ENCODE results near the gene NTSR1.

- TF ChIP-seq CTCF (IDR thresholded peaks at IDR 0.05) (no peak), EP300 (IDR thresholded peaks at IDR 0.05) (no peak)
These were observed 25.7 kb downstream of the NTSR1 start for GRCh38 chr20:62734326-62734725.

Measured in sigmoid colon (tissue), 4 donors.